ENCODE data around the gene AURKB.
"Not testable (repeated sequence)": the region's sequence is repeated elsewhere in the genome, so short reads cannot be mapped to it uniquely, and the experiment has no call there.

Gene AURKB

DNA sequence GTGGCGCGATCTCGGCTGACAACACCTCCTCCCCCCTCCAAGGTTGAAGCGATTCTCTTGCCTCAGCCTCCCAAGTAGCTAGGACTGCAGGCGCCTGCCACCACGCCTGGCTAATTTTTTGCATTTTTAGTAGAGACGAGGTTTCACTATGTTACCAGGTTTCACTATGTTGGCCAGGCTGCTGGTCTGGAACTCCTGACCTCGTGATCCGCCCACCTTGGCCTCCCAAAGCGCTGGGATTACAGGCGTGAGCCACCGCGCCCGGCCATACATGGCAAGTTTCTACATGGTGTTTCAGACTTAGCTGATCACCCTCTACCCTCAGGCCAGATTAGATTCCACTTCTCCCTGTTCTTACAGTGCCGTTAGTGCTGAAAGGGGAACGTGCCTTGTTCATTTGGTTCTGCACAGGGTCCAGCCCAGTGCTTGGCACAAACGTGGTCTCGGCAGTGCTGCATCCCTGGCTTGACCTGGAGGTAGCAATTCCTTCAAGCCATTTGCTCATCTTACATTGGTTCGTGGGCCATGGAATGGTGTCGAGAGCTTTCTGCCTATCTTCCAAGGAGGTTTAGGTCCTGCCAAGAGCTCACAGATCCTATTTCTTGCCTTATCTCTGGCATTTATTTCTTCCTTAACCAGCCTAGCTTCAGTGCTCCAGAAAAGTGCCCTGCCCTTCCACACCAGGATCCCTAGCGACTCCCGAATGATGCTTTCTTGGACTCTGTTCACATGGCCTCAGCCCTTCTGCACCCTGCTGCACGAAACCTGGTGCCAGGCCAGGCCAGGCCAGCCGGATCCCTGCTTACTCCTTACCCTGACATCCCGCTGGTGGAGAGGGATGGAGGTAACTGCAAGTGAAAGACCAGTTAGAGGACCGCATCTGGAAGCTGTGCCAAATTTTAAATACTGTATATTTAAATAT lies 14.8 kb upstream of the AURKB start:
- no peak for DNase-seq (ENCODE audit: low read depth)

DNA sequence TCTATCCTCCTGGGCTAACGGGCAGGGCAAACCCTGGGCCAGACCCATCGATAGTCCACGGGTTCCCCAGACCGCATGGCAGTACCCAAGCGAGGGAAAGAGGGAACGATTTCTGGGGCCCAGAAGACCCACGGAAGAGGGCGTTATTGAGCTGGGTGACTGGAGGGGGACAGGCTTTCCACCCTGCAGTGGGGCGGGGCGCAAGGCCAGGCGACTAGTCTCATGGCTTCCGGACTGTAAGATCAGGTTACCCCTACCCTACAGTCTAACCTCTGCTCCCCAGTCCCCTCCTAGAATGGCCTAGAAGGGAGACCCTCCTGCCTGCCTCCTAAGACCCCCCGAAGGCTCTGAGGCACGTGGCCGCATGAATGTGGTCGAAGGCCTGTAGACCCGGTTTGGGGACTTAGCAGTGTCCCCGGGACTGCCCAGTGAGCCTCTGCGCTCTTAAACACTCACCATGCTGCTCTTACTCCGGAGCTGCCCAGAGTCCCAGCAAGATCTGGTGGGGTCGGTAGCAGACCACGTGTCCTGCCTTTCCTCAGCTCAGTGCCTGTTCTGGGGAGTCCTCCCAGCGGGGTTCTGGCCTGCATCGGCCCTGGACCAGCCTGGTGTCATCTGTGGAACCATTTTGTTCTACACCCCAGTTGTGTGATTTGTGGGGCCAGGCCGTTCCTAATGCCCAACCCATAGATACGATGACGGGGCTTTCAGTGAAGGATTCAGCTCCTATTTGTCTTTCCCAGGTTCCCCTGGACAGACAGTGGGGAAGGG lies 13.2 kb upstream of the AURKB start:
- peak; percentile 52 for DNase-seq (ENCODE audit: low read depth)

DNA sequence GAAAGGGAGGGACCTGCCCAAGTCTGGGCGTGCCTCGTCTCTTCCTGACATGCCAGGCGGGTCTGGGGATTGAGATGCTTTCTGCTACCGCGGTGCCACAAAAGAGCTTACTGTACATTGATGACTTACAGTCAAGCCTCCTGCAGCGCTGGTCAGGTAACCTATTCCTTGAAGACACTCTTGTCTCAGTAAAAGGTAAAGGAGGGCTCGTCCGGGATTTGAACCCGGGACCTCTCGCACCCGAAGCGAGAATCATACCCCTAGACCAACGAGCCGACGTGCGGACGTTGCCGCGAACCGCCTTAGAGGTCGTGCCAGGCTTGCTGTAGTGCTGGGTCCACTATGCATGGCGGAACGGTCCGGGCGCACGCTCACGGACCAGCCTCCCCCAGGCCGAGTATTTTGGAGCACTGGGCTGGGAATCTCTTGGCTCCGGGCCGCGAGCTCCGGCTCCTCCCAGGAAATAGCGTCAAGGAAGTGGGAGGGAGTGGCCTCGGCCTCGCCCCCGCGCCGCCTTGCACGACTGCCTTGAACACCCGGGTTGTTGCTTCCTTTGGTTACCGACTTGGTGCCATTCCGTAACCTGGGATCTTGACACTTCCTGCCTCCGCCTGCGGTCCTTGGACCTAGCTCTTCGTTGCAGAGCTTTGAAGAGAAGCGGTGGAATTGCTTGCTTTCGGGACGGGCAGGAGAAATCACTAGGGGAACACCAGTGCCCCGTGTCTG lies 12.4 kb upstream of the AURKB start:
- DNase-seq (ENCODE audit: low read depth): peak; percentile 94

DNA sequence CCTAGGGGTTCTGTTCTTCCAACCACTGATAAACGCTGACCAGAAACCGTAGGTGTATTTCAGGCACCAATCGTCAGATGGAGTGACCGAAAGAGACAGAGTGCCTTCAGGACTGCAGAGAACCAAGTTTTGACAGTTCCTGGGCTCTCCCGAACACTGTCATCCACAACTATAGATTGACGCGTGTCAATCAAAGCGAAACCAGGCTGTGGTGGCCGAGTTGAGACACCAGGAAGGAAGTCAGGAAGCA lies 11.9 kb upstream of the AURKB start:
- peak; percentile 85 for DNase-seq (ENCODE audit: low read depth)

DNA sequence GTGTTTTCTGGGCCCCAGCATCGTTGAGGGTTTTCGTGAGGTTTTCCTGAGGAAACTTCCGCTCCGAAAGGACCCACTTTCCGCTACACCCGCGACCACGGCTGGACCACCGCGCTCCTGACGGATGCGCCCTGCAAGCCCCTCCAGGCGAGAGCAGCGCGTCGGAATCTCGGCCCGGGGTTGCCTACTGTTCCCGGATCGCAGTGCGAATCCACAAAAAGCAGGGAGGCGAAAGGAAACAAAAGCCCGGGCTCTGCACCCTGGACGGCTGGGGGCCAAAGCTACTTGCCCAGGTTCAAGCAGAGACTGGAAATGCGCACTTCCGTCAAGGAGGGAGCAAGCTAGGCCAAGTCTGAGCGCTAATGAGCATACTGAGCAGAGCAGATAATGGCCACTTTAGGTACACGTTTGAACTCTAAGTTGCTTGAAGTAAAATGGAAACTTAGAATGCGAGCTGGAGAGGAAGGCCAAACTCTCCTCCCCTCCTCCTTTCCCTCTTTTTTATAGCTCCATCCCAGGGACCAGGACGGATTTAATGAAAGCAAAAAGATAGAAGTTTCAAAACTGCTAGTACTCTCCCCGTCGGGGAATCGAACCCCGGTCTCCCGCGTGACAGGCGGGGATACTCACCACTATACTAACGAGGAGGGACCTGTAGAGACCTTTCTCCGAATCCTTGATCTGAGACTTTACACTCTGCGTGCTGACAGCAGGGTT lies 11.4 kb upstream of the AURKB start:
- no peak for DNase-seq (ENCODE audit: low read depth)

DNA sequence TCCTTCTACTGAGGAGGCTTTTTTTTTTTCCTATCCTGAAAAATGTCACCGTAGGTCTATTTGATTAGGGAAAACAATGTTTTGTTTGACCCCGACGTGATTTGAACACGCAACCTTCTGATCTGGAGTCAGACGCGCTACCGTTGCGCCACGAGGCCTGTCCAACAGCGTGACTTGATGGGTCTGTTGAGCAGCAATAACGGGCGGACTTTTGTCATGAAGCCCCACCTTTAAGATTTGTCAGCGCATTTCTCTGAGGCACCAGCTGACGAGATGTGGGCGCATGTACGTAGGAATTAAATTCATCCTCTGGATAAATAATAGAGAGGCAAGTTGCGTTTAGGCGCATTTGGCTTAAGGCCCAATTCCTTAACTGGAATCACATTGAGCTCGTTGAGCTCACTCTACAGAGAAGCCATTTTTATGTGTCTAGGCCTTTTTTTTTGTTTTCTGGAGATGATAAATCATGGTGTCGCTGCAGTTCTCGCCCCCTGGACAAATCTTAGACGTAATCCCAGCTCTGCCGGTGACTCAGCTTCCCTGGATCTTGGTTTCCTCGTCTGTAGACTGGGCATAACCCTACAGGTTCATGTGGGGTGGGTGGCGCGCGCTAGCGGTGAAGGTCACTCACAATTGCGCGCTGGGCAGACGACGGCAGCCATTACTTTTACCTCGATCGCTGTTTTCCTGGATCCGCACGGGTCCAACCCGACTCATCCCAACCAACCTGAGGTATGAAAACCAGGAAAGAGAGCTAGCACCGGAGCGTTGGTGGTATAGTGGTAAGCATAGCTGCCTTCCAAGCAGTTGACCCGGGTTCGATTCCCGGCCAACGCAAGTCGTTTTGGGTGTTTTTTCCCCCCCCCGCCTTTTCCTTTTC lies 10.6 kb upstream of the AURKB start:
- peak; percentile 92 for DNase-seq (ENCODE audit: low read depth)

DNA sequence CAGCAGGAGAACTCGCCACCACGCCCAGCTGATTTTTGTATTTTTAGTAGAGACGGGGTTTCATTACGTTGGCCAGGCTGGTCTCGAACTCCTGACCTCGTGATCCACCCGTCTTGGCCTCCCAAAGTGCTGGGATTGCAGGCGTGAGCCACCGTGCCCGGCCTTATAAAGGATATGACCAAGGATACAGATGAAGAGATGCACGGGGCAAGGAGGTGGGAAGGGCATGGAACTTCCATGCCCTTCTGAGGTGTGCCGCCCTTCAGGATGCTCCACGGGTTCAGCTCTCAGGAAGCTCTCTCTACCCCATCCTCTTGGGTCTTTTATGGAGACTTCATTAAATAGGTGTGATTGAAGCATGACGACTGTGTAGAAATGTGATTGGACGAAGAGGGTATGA lies 3.6 kb upstream of the AURKB start:
- DNase-seq (ENCODE audit: low read depth): not testable (repeated sequence)

DNA sequence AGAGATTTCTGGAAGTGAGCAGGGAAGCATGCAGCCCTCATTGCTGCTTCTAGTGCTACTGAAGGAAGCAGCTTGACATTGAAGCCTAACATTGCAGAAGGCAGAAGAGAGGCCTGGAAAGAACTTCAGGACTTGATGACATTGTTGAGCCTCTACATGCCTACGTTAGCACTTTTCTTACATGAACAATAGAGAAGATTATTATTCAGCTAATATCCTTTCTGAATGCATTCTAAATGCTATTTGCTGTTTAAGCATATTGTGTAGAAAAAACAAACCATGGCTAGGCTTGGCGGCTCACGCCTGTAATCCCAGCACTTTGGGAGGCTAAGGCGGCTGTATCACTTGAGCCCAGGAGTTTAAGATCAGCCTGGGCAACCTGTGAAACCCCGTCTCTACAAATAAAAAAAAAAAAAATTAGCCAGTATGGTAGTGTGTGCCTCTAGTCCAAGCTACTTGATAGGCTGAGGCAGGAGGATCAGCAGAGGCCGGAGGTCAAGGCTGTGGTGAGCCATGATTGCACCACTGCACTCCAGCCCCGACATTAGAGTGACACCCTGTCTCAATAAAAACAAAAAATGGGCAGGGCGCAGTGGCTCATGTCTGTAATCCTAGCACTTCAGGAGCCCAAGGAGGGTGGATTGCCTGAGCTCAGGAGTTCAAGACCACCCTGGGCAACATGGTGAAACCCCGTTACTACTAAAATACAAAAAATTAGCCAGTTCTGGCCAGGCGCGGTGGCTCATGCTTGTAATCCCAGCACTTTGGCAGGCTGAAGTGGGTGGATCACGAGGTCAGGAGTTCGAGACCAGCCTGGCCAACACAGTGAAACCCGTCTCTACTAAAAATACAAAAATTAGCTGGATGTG lies 2.2 kb upstream of the AURKB start:
- DNase-seq (ENCODE audit: low read depth): peak; percentile 50

DNA sequence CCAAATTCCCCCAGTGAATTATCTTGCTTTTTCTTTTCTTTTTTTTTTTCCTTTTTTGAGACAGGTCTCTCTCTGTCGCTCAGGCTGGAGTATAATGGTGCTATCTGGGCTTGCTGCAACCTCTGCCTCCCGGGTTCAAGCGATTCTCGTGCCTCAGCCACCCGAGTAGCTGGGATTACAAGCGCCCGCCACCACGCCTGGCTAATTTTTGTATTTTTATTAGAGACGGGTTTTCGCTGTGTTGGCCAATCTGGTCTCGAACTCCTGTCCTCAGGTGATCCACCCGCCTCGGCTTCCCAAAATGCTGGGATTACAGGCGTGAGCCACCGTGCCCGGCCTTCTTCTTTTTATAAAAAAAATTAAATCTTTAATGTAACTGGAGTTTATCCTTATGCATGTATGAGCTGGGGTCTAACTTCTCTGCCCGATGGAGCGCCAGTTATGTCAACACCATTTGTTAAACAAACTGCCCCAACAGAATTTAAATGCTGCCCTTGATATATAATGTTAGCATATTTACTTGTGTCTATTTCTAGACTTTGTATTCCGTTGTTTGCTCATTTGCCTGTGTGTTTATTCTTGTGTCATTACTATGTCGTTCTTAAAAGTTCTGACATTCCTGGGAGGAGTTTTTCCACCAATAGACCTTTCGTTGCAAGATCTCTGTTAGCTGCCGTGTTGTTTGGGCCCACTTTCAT lies 535 bp upstream of the AURKB start:
- DNase-seq (ENCODE audit: low read depth): no peak

DNA sequence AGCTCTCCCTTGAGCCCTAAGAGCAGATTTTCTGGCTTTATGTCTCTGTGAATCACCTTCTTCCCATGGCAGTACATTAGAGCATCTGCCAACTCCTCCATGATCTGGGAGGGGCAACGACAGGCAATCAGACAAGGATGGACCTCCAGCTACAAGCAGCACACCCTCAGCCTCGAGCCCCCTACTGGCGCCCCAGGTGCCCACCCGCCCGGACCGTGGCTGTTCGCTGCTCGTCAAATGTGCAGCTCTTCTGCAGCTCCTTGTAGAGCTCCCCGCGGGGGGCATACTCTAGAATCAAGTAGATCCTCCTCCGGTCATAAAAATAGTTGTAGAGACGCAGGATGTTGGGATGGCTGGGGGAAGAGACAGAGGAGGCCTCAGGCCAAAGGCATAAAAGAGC lies 3.8 kb downstream of the AURKB start:
- no peak for DNase-seq (ENCODE audit: low read depth)

DNA sequence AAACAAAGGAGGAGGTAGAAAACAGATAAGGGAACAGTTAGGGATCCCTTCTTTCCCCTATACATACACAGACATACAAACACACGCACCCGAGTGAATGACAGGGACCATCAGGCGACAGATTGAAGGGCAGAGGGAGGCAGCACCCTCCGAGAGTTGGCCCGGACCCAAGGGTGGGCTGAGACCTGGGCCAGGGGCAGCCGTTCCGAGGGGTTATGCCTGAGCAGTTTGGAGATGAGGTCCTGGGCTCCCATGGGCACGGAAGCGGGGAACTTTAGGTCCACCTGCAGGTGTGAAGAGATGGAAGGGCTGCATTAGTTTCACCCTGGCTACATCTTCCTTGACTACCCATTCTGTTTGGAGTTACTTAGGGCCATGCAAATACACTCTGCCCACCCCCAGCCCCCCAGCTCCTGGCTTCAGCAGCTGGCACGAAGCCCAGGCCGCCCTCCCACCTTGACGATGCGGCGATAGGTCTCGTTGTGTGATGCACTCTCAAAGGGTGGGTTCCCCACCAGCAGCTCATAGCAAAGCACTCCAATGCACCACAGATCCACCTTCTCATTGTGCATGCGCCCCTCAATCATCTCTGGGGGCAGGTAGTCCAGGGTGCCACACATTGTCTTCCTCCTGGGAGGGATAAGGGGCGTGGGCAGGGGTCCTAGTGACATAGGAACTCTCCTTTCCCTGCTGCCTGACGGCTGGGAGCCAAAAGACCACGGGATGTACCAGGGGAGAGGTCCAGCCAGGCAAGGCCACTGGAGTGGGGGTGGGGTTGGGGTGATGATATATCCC lies 5.4 kb downstream of the AURKB start:
- no peak for DNase-seq (ENCODE audit: low read depth)

DNA sequence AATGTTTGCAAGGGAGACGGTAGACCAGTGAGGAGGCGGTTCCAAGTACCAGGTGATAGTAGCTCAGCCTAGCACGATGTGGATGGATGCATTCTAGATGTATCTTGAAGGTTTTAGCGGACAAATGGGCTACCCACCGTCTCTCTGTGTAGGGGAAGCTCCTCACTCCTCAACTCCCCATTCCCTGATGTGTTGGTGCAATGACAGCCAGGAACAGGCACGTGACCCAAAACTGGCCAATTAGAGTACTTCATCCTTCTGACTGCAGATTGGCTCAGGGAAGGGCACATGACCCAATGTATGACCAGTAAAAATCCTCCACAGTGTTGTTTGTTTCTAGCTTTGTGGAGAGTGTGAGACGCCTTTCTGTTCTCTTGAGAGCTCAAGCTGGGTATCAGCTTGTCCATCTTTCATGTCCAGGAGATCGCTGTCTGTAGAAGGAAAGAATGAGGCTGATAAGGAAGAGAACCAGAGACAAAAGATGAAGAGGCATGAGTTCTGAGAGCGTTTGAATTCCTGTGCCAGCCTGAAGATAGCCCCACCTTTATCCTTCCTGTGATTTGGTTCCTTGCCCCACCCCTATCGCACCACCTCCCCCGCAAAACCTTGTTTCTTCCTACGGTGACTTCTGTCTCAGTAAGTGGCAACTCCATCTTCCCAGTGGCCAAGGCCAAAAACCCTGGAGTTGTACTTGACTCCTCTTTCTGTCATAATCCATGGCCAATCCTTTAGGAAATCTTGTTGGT lies 18.1 kb downstream of the AURKB start:
- DNase-seq (ENCODE audit: low read depth): peak; percentile 95

DNA sequence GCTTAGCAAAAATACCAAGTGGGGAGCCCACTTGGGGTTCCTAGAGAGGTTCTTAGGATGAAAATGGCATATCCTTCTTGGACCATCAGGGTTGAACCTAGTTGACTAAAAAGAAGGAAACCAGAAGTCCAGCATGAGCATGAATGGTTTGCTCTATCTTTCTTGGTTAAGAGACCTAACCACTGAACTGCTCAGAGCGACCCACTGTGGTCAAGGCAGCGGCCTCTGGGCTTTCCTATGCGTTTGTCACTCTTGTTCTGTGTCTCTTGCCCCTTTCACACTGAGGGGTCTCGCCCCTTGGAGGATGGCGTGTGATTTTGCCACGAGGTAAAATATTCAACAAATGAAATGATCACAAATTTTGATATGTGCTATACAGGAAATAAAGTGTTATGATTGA lies 19.9 kb downstream of the AURKB start:
- DNase-seq (ENCODE audit: low read depth): no peak

DNA sequence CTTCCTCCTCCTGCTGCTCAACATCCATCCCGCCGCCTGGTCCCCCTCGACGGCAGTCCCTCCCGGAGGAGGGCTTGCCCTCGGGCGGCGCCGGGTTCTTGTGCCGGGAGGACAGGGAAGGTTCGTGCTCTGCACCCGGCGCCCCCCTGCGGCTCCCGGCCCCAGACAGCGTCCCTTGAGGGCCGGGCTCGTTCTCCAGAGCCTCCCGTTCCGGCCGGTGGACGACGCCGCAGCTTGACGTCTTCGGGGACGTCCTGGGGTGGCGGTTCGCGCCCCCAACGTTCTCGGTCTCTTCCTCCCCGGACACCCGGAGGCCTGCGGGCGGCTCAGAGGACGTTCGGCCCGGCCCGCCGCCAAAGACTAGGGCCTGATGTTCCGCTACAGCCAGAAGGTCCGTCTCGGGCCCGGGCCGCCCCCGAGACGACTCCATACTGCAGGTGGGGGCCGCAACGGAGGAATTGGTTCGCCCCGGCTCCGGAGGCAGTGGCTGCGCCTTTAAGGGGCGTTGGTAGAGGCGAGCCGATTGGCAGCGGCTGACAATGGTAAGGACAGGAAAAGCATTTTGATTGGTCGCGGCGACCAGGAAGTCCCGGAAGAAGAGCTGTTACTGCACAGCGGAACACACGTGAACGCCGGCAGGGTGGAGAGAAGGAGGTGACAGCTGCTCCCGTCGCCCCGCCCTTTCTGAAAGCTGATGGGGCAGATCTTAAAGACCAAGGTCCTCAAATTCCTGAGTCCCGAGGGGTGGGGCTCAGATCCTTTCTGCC lies 20.5 kb downstream of the AURKB start, which contains the start of gene BORCS6:
Gene BORCS6 (minus strand): TSS at position 470 of the 767 bp plus-strand sequence. CDS start 40 bp downstream, at position 430.
- DNase-seq (ENCODE audit: low read depth): peak; percentile 99

DNA sequence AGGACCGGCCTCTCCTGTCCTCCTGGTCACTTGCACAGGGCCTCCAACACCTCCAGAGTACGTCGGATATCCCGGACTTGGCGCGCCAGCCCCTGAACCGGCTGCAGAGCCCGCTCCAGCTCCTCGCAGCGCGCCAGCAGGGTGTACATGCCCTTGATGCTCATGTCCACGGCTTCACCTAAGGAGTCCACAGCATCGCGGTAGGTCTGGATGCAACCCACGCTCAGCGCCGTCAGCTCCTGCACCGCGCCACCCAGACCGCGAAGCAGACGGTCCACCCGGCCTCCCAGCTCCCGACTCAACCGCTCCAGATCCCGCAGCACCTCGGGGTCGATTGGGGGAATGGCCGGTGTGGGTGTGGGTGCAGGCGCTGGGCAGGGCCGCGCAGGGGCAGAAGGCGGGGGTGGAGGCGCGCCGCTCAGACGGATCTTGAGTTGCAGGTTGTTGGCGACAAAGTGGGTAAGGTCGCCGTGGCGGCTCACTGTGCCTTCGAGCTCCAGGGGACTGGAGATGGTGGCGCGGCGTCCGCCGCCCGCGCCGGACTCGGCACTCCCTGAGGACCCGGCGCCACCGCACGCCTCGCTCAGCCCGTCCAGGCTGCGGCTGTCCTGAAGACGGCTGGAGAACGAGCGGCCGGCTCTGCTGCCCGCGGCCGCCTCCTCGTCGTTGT lies 21.2 kb downstream of the AURKB start:
- DNase-seq (ENCODE audit: low read depth): peak; percentile 48

DNA sequence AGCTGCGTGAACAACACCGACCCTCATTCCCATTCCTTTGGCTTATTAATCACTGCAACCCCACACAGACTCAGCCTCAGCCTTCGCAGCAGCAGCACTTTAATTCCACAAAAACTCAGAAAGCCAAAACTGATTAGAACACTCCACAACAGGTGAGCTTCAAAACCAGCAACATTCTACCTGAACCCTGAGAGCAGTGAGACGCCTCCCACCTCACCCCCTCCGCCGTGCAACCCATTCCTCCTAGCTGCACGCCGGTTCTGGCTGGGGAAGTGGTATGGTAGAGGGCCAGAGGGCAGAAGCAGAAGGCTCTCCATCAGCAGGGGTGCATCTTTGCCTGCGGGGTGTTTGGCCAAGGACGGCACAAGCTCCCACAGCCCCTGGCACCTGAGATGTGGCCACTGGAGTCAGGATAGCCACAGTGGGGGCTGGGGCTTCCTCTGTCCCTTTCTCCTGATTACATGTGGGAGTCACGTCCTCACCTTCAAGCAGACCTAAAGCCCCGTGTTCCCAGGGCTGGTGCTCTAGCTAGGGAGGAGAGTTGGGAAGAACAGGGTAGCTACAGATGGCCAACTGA lies 22.0 kb downstream of the AURKB start:
- no peak for DNase-seq (ENCODE audit: low read depth)

Measured in iris pigment epithelial cell (primary cell).